Neuron (in vitro differentiated cells): ENCODE data around the gene TSPAN3.

ENCODE experiments used
- H2AFZ ChIP-seq: one replicate; pipeline ENCODE4 v1.6.1; 2013; ENCODE audit warnings: low read depth, mild to moderate bottlenecking, inconsistent platforms, low read length, moderate library complexity
- H3K27me3 ChIP-seq: one replicate; pipeline ENCODE4 v1.6.1; 2013; ENCODE audit warnings: low read length; ENCODE audit not compliant: insufficient read depth
- H3K36me3 ChIP-seq: one replicate; pipeline ENCODE4 v1.6.1; 2013; ENCODE audit warnings: low read length; ENCODE audit not compliant: insufficient read depth
- H3K4me1 ChIP-seq: one replicate; pipeline ENCODE4 v1.6.1; 2013; ENCODE audit warnings: low read length; ENCODE audit not compliant: insufficient read depth
- H3K4me3 ChIP-seq: 2 replicates; pipeline ENCODE4 v1.5.1; 2013; ENCODE audit warnings: mild to moderate bottlenecking, low read length, moderate library complexity
- H3K9me3 ChIP-seq: one replicate; pipeline ENCODE4 v1.6.1; 2013; ENCODE audit warnings: low read length

The TSPAN3 gene

DNA sequence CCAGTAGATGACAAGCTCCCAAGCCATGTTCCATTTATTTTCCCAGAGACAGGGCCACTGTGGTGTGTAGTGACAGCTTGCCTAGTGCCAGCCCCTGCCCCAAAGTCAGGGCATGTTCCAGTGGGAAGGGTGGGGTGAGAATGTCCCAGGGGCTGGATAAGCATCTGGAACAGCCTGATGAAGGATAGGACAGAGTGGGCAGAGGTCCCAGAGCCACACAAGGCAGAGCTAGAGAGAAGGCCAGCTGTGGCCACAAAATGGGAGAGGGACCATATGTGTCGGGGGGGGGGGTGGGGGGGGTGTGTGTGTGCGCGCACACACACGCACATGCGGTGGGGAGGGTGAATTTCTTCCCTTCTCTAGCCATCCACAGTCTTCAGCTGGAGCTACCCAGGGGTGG, 27.0 kb upstream of the TSPAN3 start:
- Histone ChIP-seq H3K4me3 (no peak overlapping the region), H3K36me3 (no peaks in the 10 kb centered on the region), H3K9me3 (no peaks in the 10 kb centered on the region), H2AFZ (no peak overlapping the region), H3K4me1 (peaks cover 23% of the 10 kb centered on the region), H3K27me3 (no peaks in the 10 kb centered on the region)

DNA sequence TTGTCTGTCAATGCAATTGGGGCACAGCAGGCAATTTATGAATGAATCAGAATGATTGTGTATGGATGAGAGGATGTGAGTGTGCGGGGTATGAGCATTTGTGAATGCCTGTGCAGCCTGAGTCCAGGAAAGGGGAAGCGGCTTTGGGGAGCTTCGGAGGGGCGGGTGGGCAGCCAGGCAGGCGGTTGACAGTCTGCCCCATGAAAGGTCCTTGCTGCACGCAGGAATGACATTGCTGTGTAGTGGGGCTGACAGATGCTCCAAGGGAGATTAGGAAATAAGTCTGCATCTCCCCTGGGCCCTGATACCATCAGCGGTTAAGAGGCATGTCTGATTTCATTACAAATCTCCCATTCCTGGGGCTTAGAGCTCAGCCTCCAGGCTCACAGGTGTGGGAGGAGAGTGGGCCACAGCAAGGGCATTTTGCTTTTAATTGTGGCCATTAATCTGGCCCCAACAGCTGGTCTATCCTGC, 26.4 kb upstream of the TSPAN3 start:
- Histone ChIP-seq H2AFZ (no peak overlapping the region), H3K4me1 (peaks cover 23% of the 10 kb centered on the region), H3K27me3 (no peaks in the 10 kb centered on the region), H3K36me3 (no peaks in the 10 kb centered on the region), H3K4me3 (no peak overlapping the region), H3K9me3 (no peaks in the 10 kb centered on the region)

DNA sequence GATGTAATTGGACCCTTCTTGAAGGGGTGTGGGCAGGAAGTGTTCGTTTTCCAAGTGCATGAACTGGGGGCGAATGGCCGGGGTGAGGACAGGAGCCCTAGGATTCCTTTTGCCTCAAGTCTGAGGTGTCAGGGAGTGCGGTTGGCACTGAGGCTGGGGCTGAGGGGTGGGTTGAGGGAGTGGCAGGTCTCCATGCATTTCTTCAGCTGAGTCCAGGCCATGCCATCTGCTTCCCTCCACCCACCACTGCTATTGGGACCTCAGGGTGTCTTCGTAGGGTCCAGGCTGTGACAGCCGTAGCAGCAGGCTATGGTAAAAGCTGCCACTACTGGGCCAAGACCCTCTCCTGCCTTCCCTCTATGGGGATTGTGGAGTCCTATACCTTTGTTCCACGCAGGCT, 25.6 kb upstream of the TSPAN3 start:
- H3K27me3 ChIP-seq = no peaks in the 10 kb centered on the region
- H3K36me3 ChIP-seq = no peaks in the 10 kb centered on the region
- H2AFZ ChIP-seq = no peak overlapping the region
- H3K4me3 ChIP-seq = no peak overlapping the region
- peaks cover 20% of the 10 kb centered on the region for H3K4me1 ChIP-seq
- H3K9me3 ChIP-seq = no peaks in the 10 kb centered on the region

DNA sequence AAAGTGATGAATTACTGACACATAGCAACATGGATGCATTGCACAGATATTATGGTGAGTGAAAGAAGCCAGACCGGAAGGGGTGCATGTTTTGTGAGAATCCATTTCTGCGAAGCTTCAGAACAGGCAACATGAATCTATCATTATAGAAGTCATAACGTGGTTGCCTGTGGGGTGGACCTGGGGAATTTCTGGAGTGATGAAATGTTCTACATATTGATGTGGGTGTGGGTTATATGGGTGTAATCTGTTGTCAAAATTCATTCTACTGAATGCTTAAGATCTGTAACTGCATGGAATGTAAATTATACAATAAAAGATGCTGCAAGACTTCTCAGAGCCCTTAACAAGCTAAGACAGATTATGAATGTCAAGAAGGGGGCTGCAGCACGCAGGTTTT, 25.2 kb upstream of the TSPAN3 start:
- H3K9me3 ChIP-seq = no peaks in the 10 kb centered on the region
- no peak overlapping the region for H2AFZ ChIP-seq
- no peaks in the 10 kb centered on the region for H3K36me3 ChIP-seq
- peaks cover 16% of the 10 kb centered on the region for H3K4me1 ChIP-seq
- no peaks in the 10 kb centered on the region for H3K27me3 ChIP-seq
- H3K4me3 ChIP-seq = no peak overlapping the region

DNA sequence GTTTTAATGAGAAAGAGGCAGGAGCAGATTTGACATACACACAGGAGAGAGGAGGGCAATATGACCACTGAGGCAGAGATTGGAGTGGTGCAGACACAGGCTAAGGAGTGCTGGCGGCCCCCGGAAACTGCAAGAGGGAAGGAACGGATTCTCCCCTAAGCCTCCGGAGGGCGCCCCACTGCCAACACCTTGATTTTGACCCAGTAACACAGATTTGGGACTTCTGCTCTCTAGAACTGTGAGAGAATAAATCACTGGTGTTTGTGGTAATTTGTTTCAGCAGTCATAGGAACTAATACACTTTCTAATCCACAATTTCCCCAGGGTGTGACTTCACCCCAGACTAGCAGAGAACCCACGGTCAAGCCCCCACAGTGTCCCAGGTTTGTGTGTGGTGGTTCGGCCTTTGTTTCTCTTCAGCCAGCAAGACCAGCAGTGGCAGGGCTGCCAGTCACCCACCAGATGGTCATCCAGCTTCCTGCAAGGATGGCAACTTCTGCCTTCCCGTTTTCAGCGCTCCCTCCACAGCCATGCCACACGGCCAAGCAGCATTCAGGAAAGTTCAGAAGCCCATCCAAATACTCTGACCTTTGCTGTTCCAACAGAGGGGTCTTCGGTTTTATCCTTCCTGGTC, 23.6 kb upstream of the TSPAN3 start:
- Histone ChIP-seq H3K9me3 (no peaks in the 10 kb centered on the region), H3K4me1 (peaks cover 12% of the 10 kb centered on the region), H2AFZ (no peak overlapping the region), H3K27me3 (no peaks in the 10 kb centered on the region), H3K36me3 (no peaks in the 10 kb centered on the region), H3K4me3 (no peak overlapping the region)

DNA sequence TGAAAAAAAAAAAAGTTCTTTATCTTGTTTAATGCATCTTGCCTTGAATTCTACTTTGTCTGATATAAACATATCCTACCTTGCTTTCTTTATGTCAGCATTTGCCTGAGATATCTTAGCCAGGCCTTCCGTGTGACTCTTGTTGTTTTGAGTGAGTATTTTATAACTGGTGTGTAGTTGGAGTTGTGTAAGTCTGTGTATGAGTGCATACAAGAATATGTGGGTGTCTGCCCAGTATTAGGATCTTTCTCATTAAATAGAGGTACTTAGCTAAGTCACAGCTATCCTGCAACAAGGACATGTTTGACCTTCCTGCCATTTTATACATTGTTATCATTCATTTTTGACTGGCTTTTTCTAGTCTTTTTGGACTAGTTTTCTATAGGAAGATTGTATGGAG, 22.5 kb upstream of the TSPAN3 start:
- Histone ChIP-seq H3K36me3 (no peaks in the 10 kb centered on the region), H3K4me3 (no peak overlapping the region), H3K9me3 (no peaks in the 10 kb centered on the region), H3K4me1 (peaks cover 12% of the 10 kb centered on the region), H2AFZ (no peak overlapping the region), H3K27me3 (no peaks in the 10 kb centered on the region)

DNA sequence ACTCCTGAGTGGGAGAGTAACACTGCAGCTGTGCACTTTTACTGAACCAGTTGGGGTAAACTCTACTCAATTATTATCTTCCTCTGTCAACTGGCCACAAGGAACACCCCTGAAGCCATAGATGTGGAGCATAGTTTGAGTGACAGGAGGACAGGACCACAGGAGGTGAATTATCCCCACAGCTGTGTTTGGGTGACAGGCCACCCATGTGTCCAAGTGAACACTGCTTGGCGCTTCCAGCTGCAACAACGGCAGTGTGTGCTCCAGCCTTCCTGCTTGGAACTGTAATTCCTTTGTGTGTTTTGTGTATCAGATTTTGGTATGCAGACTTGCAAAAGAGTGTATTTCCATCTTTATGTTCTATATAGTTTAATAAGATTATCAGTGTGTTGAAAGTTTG, 20.2 kb upstream of the TSPAN3 start:
- H3K36me3 ChIP-seq = no peaks in the 10 kb centered on the region
- H3K27me3 ChIP-seq = no peaks in the 10 kb centered on the region
- no peaks in the 10 kb centered on the region for H3K4me1 ChIP-seq
- no peaks in the 10 kb centered on the region for H3K9me3 ChIP-seq
- H3K4me3 ChIP-seq = no peak overlapping the region
- no peak overlapping the region for H2AFZ ChIP-seq

DNA sequence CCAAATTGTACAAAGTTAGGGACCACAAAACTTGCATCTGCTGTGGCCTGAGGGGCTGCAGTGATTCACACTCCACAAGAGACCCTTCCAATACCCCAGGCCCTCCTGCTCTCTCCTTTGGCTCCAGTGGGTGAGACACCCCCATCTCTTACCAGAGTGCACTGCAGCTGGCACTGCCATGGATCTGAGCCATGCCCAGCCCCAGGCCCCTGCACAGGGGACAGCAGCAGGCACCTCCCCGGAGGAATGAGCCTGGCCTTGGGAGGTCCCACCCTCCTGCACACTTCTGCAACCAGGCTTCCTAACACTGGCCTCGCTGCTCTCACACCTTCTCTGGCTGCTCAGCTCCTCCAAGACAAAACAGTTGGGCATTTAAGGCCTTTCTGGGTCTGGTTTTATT, 16.3 kb upstream of the TSPAN3 start:
- Histone ChIP-seq H3K4me3 (no peak overlapping the region), H3K27me3 (no peaks in the 10 kb centered on the region), H3K36me3 (no peaks in the 10 kb centered on the region), H3K9me3 (no peaks in the 10 kb centered on the region), H3K4me1 (no peaks in the 10 kb centered on the region), H2AFZ (no peak overlapping the region)

DNA sequence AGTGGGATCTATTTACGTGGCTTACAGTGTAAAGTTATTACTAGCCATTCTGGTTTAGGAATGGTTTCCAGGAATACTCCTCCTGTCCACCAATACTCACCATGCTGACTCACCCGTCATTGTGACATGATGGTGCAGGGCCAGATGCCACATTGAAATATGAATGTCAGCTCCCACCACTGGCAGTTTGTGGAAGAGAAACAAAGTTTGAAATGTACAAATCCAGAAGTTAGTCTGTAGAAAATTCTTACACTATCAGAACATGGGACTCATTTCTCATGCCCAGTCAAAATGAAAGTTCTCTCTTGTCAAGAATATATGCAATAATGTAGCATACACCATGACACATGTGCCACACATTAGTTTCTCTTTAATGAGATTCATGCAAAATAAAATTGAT, 14.4 kb upstream of the TSPAN3 start:
- no peak overlapping the region for H2AFZ ChIP-seq
- no peaks in the 10 kb centered on the region for H3K27me3 ChIP-seq
- no peaks in the 10 kb centered on the region for H3K9me3 ChIP-seq
- no peaks in the 10 kb centered on the region for H3K36me3 ChIP-seq
- H3K4me3 ChIP-seq = no peak overlapping the region
- no peaks in the 10 kb centered on the region for H3K4me1 ChIP-seq

DNA sequence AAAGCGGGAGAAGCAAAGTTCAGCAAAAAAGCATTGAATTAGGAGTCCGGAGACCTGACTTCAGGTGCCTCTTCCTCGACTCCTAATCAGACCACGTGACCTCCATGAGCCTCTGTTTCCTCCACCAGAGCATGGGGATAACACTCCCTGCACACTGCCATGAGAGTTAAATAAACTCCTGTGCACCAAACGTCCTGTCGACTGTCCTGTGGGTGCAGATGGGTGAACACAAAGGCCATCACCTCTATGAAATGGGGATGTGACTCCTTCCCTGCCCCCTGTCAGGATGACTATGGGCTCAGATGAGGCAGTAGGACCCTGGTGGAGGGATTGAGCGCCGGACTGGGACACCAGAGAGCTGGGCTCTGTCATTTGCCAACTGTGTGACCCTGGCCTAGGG, 13.5 kb upstream of the TSPAN3 start:
- no peaks in the 10 kb centered on the region for H3K27me3 ChIP-seq
- no peaks in the 10 kb centered on the region for H3K36me3 ChIP-seq
- no peaks in the 10 kb centered on the region for H3K4me1 ChIP-seq
- H2AFZ ChIP-seq = no peak overlapping the region
- H3K4me3 ChIP-seq = no peak overlapping the region
- no peaks in the 10 kb centered on the region for H3K9me3 ChIP-seq

DNA sequence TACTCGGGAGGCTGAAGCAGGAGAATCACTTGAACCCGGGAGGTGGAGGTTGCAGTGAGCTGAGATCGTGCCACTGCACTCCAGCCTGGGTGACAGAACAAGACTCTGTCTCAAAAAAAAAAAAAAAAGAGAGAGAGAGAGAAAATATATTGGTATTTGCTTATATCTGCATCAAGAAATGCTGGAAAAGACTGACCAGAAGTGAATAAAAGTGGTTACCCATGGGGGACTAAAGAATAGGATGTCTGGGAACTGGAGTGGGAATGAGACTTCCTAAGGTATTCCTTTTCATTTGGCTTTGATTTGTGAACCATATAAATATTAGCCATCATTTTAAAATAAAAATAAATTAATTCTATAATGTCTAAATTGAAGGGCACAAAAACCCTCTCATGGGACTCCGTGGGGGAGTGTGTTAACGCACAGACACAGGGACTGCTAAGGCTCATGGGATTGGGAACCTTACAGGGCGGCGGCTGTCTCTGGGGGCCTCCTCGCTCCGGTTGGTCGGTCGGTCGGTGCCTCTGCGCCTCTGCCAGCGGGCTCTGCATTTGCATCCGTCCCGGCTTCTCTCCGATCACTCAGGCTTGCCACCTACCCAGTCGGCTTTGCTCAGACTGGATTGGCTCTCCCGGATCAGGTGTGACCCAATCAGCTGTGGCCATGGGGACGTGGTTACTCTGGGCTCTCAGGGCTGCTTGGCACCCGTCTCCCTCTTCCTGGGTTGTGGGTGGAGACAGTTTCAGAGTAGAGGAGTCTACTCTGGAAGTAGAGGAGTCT, 12.7 kb upstream of the TSPAN3 start:
- no peaks in the 10 kb centered on the region for H3K9me3 ChIP-seq
- no peaks in the 10 kb centered on the region for H3K36me3 ChIP-seq
- no peak overlapping the region for H3K4me3 ChIP-seq
- no peaks in the 10 kb centered on the region for H3K27me3 ChIP-seq
- H2AFZ ChIP-seq = peak overlapping the region; percentile 46
- no peaks in the 10 kb centered on the region for H3K4me1 ChIP-seq

DNA sequence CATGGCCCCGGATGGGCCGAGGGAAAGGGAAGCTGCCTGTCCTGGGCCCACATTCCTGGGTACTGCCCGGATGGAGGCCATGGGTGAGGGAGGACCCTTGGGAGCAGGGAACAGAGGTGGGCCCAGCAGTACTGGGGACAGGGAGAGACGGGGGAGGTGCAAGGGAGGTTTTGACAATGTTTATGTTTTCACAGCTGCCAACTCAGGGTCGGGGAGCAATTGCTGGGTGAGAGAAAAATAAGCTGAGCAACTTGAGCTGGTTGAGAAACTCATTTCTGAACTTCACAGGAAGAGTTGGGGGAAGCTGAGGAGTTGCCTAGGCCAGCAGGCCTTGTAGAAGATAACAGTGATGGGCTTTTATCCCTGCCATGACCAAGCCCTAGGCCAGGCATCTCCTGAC, 11.1 kb upstream of the TSPAN3 start:
- no peaks in the 10 kb centered on the region for H3K9me3 ChIP-seq
- H3K36me3 ChIP-seq = no peaks in the 10 kb centered on the region
- H3K4me1 ChIP-seq = no peaks in the 10 kb centered on the region
- H2AFZ ChIP-seq = no peak overlapping the region
- H3K4me3 ChIP-seq = no peak overlapping the region
- no peaks in the 10 kb centered on the region for H3K27me3 ChIP-seq

DNA sequence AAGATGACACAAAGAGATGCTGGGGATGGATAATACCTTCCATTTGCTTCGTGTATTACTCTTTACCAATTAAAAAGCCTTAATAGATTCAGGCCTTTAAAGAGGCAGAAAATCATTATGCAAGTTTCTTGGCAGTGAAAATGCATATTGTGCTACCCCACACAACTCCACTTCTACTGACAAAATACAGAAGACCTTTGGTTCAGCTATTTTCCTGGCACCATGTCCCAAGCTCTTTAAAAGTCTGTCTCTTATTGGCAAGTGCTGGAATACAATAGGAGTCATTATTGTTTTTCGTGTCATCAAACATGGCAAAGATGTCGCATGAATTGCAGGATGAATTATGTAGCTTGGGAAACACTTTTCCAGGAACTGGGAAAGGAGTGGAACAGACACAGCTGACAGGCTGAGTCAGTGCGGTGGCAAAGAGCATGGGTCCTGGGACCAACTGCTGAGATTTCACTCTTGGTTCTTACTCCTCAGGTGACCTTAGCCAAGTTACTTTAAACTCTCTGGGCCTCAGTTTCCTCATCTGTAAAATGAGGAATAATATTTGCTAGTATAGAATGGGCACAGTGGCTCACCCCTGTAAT, 5.5 kb upstream of the TSPAN3 start:
- Histone ChIP-seq H2AFZ (no peak overlapping the region), H3K36me3 (no peaks in the 10 kb centered on the region), H3K9me3 (no peaks in the 10 kb centered on the region), H3K27me3 (no peaks in the 10 kb centered on the region), H3K4me3 (no peak overlapping the region), H3K4me1 (no peaks in the 10 kb centered on the region)
